IMR-90 (cell line): ENCODE results near the gene CCNA2. TPM values are rescaled to one million over a fixed set of nuclear protein-coding genes. Genes with fewer than 3 reads are reported as not detected.

Source experiments
- ATAC-seq: fragments of 200-7000 bp; cut with Tn5 transposase; 2 replicates; pipeline ENCODE4 v1.9.1; 2020; ENCODE audit warnings: low read depth, mild to moderate bottlenecking, moderate library complexity
- BruUV-seq: library from RNA; stranded (reverse); fragments of 400-500 nt; replicated peaks from 2 replicates; lab custom pipeline; 2021; lab: Mats Ljungman, UMichigan
- CTCF ChIA-PET: fragments of 300-600 bp; formaldehyde crosslinking; extraction: SDS; loops from one replicate; lab custom pipeline; 2021; ENCODE audit warnings: antibody characterized with exemption; lab: Yijun Ruan, JAX
- POLR2A ChIA-PET: fragments of 300-600 bp; sonication (Branson Sonifier 250); formaldehyde crosslinking; loops from one replicate; lab custom pipeline; 2022; ENCODE audit warnings: antibody characterized with exemption; ENCODE audit not compliant: unreplicated experiment; lab: Charles Lee
- DNase-seq: peaks from one replicate; pipeline ENCODE4 v3.0.0; 2013
- H2AFZ ChIP-seq: replicated peaks from 2 replicates; pipeline ENCODE3; 2013; ENCODE audit warnings: low read length, mild to moderate bottlenecking; ENCODE audit not compliant: poor library complexity
- H2AK5ac ChIP-seq: 2 replicates; pipeline ENCODE4 v1.6.1; 2013; ENCODE audit warnings: low read depth, low read length, inconsistent platforms
- H2AK9ac ChIP-seq: replicated peaks from 2 replicates; pipeline ENCODE3; 2013; ENCODE audit warnings: mild to moderate bottlenecking, low read depth, low read length, moderate library complexity; ENCODE audit not compliant: poor library complexity
- H2BK120ac ChIP-seq: 2 replicates; pipeline ENCODE4 v1.6.1; 2013; ENCODE audit warnings: low read depth, low read length, inconsistent platforms
- H2BK15ac ChIP-seq: 3 replicates; pipeline ENCODE4 v1.6.1; 2013; ENCODE audit warnings: low read depth, low read length, inconsistent platforms
- H2BK20ac ChIP-seq: 2 replicates; pipeline ENCODE4 v1.6.1; 2013; ENCODE audit warnings: low read depth, mild to moderate bottlenecking, inconsistent platforms, low read length, moderate library complexity
- H2BK5ac ChIP-seq: 2 replicates; pipeline ENCODE4 v1.6.1; 2013; ENCODE audit warnings: mild to moderate bottlenecking, low read depth, low read length, inconsistent platforms; ENCODE audit not compliant: poor library complexity, severe bottlenecking
- H3K14ac ChIP-seq: replicated peaks from 2 replicates; pipeline ENCODE4 v1.6.1; 2013; ENCODE audit warnings: low read depth, low read length, inconsistent platforms
- H3K18ac ChIP-seq: 2 replicates; pipeline ENCODE4 v1.6.1; 2013; ENCODE audit warnings: low read depth, low read length, control low read depth
- H3K23ac ChIP-seq: 2 replicates; pipeline ENCODE4 v1.6.1; 2013; ENCODE audit warnings: low read depth, low read length, inconsistent platforms
- H3K27ac ChIP-seq: 2 replicates; pipeline ENCODE4 v1.5.1; 2013; ENCODE audit warnings: mild to moderate bottlenecking, control low read depth, low read length; ENCODE audit not compliant: insufficient read depth
- H3K27me3 ChIP-seq: 2 replicates; pipeline ENCODE4 v1.6.1; 2013; ENCODE audit warnings: low read length; ENCODE audit not compliant: control insufficient read depth, insufficient read depth
- H3K36me3 ChIP-seq: 2 replicates; pipeline ENCODE4 v1.6.1; 2013; ENCODE audit warnings: low read length, mixed read lengths; ENCODE audit not compliant: control insufficient read depth, insufficient read depth
- H3K4ac ChIP-seq: 2 replicates; pipeline ENCODE4 v1.6.1; 2013; ENCODE audit warnings: low read depth, low read length, inconsistent platforms
- H3K4me1 ChIP-seq: 2 replicates; pipeline ENCODE4 v1.6.1; 2013; ENCODE audit warnings: low read length, mixed read lengths; ENCODE audit not compliant: control insufficient read depth, insufficient read depth
- H3K4me2 ChIP-seq: 2 replicates; pipeline ENCODE4 v1.6.1; 2013; ENCODE audit warnings: low read depth, mild to moderate bottlenecking, control low read depth, low read length, moderate library complexity
- H3K4me3 ChIP-seq: 2 replicates; pipeline ENCODE4 v1.5.1; 2013; ENCODE audit warnings: low read depth, mild to moderate bottlenecking, control low read depth, low read length, moderate library complexity; ENCODE audit not compliant: insufficient read depth
- H3K56ac ChIP-seq: 2 replicates; pipeline ENCODE4 v1.6.1; 2013; ENCODE audit warnings: low read length, inconsistent platforms; ENCODE audit not compliant: insufficient read depth; ENCODE audit errors: extremely low read depth
- H3K79me1 ChIP-seq, 2 experiments: 2 replicates each; pipeline ENCODE4 v1.6.1; 2013; ENCODE audit warnings: low read length in 2 of 2, inconsistent platforms in 1 of 2, low read depth in 1 of 2
- H3K9ac ChIP-seq: 2 replicates; pipeline ENCODE4 v1.6.1; 2013; ENCODE audit warnings: low read depth, low read length, control low read depth
- H3K9me1 ChIP-seq: 2 replicates; pipeline ENCODE4 v1.6.1; 2013; ENCODE audit warnings: low read length, inconsistent platforms; ENCODE audit not compliant: insufficient read depth
- H3K9me3 ChIP-seq: 2 replicates; pipeline ENCODE4 v1.6.1; 2013; ENCODE audit warnings: low read length; ENCODE audit not compliant: control insufficient read depth, insufficient read depth
- H4K20me1 ChIP-seq: 2 replicates; pipeline ENCODE4 v1.6.1; 2013; ENCODE audit warnings: low read length, inconsistent platforms; ENCODE audit not compliant: insufficient read depth
- H4K5ac ChIP-seq: 2 replicates; pipeline ENCODE4 v1.6.1; 2013; ENCODE audit warnings: mild to moderate bottlenecking, low read depth, low read length, control low read depth
- H4K8ac ChIP-seq, 2 experiments: 2 replicates each; pipeline ENCODE4 v1.6.1; 2013; ENCODE audit warnings: low read depth in 2 of 2, low read length in 2 of 2, control low read depth in 1 of 2, inconsistent platforms in 1 of 2
- H4K91ac ChIP-seq: 2 replicates; pipeline ENCODE4 v1.6.1; 2013; ENCODE audit warnings: low read depth, low read length, inconsistent platforms; ENCODE audit not compliant: insufficient read depth
- RFX5 ChIP-seq: IDR thresholded peaks from 2 replicates; pipeline ENCODE4 v1.8.0; 2012; ENCODE audit warnings: low read depth, mild to moderate bottlenecking, low read length, moderate library complexity
- WGBS, 2 experiments: methylation state at CpG; one replicate each; pipeline versions ENCODE4 v1.1.5 to v1.1.7; 2013; ENCODE audit warnings: missing lambda C conversion rate in 2 of 2; ENCODE audit not compliant: insufficient read length in 1 of 2; ENCODE audit errors: extremely low coverage in 2 of 2; 5-methylcytosine and 5-hydroxymethylcytosine counted together
- dilution Hi-C: fragments of 300-500 bp; cut with HindIII; formaldehyde crosslinking; loops from one replicate; pipeline ENCODE4 v1.14.3; 2018; ENCODE audit warnings: low sequenced_read_pairs; ENCODE audit not compliant: unreplicated experiment
- in situ Hi-C: fragments of 300-500 bp; cut with MboI; formaldehyde crosslinking; loops from 3 replicates; pipeline ENCODE4 v1.14.3; 2019; ENCODE audit warnings: low sequenced_read_pairs, inconsistent platforms, mixed read lengths
- intact Hi-C: fragments of 100-400 bp; cut with micrococcal nuclease; formaldehyde crosslinking; loops from 2 replicates; pipeline ENCODE4 v1.10.0; 2022
- polyA plus RNA-seq, 3 experiments: library from polyadenylated mRNA; depleted of rRNA; stranded (reverse); fragments of >200 nt; gene quantifications; 2 replicates each; pipeline ENCODE4 v1.2.3, GENCODE V29; 2012; ENCODE audit warnings: low replicate concordance in 1 of 3
- total RNA-seq: library from RNA; depleted of rRNA; stranded (reverse); fragments of >200 nt; gene quantifications from 2 replicates; pipeline ENCODE4 v1.2.3, GENCODE V29; 2012

Gene CCNA2
- total and polyA plus RNA-seq, 2 of the 4 experiments (the other 2 are of a cell fraction): 22.8 to 54.3 TPM

GRCh38 chr4:121824171-121824527 lies 466 bp upstream of the CCNA2 start:
- peak overlapping the region; percentile 51 to 67; a peak in 3 of 4 replicates for H4K8ac ChIP-seq
- no peaks in the 10 kb centered on the region for H3K27me3 ChIP-seq
- TF ChIP-seq RFX5: no peak
- no TSS peak for BruUV-seq
- no peak overlapping the region for H2AK5ac ChIP-seq
- POLR2A ChIA-PET: interaction anchor here (0.6 kb wide), 1 partner anchor 133 kb away, joined by 4 read pairs; no protein-coding TSS in a partner anchor
- peak overlapping the region; percentile 44; the same call in 1 of the 2 replicates for H3K18ac ChIP-seq
- no peak for DNase-seq
- peak overlapping the region; percentile 48; the same call in 1 of the 2 replicates for H4K91ac ChIP-seq
- H2BK120ac ChIP-seq: peak overlapping the region; percentile 64
- 0% methylated on average over 2 of the region's 8 CpGs; no CpG with 5 or more reads in 1 of the 2 experiments for WGBS, 2 experiments
- in situ Hi-C loops: no loop called here
- H3K9ac ChIP-seq: peak overlapping the region; percentile 69; the same call in 1 of the 2 replicates
- peak overlapping the region; percentile 65 for H2BK5ac ChIP-seq
- H3K36me3 ChIP-seq: peaks cover 2% of the 10 kb centered on the region; the same call in 1 of the 2 replicates
- no peak overlapping the region for H2BK20ac ChIP-seq
- H4K5ac ChIP-seq: peak overlapping the region; percentile 39; the same call in 1 of the 2 replicates
- 0 out of 2 replicates have a peak overlapping the region, but pooled peaks have one; percentile 6 for H3K4ac ChIP-seq
- dilution Hi-C loops: no loop called here
- no peaks in the 10 kb centered on the region for H4K20me1 ChIP-seq
- H3K79me1 ChIP-seq: peaks cover 4 to 16% of the 10 kb centered on the region in 2 experiments; a peak in 3 of 4 replicates
- H3K9me1 ChIP-seq: no peaks in the 10 kb centered on the region
- peak overlapping the region; percentile 90 for H3K56ac ChIP-seq
- intact Hi-C loops: loop anchor here (10.0 kb wide), 1 partner anchor 449 kb away; no protein-coding TSS in a partner anchor
- H2BK15ac ChIP-seq: peak overlapping the region; percentile 81; the same call in 2 of the 3 replicates
- H2AK9ac ChIP-seq: no peak overlapping the region
- H2AFZ ChIP-seq: peak overlapping the region; percentile 84
- H3K23ac ChIP-seq: peak overlapping the region; percentile 82
- no peaks in the 10 kb centered on the region for H3K9me3 ChIP-seq
- peak overlapping the region; percentile 85 for H3K4me2 ChIP-seq
- no peak for ATAC-seq
- H3K14ac ChIP-seq: peak overlapping the region; percentile 66; the same call in 1 of the 2 replicates
- peak overlapping the region; percentile 57 for H3K27ac ChIP-seq
- CTCF ChIA-PET: no interaction called here
- peaks cover 4% of the 10 kb centered on the region for H3K4me1 ChIP-seq
- H3K4me3 ChIP-seq: peak overlapping the region; percentile 60
